Measurements from ENCODE around the gene SRP19.
A peak's percentile ranks its signal among the peaks of the same experiment; 100 is the strongest.
"Not testable (repeated sequence)": the region's sequence is repeated elsewhere in the genome, so short reads cannot be mapped to it uniquely, and the experiment has no call there.

SRP19 gene

DNA sequence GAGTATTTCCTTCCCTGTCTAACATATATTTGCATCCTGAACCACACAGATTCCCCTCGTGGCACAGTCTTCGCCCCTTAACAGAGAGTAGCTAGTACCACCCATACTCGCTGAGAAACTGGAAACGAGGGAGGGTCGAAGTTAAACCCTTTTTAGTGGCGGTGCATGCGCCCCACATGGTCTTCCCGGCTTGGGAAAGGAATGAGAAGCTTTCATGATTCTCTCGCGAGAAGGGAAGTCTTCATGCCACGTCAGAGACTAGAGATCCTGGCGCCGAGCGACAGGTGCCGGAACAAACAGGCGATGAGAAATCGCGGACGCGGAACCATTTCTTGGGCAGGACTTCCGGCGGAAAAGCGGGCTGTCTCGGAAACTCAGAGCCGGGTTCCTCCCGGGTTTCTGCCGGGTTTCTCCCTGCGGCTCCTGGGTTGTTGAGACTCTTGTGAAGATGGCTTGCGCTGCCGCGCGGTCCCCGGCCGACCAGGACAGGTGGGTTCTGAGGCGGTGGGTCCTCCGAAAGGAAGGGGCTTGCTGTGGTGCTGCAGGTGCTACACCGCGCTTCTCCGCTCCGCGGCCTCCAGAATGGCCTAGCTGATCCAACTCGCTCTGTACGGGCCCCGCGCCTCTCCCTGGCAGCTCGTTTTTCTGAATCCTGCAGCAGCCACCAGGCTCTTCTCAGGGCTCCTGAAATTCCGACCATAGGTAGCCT lies at the start of gene SRP19:
SRP19 (plus strand) TSS at position 359 of the 709 bp plus-strand sequence; CDS start at position 449, 90 bp downstream.
- DNase-seq, result peak; percentile 89 to 95 (median 95)

DNA sequence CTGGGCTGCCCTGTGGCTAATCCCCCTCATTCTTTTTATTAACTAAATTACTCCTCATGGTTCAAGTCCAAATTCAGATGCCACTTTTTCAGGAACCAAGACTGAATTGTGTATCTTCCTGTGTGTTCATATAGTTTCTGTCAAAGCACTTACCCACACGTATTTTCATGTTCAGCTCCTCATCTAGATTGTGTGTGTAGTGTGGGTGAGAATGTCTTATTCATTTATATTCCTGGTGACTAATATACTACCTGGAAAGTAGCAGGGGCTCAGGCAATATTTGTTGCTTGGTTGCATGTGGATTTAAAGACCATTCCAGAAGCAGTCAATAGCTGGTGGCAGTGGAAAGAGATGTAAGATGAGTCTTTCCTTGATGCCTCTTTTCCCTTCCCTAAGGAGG lies 48.5 kb upstream of the SRP19 start:
- no peak for DNase-seq

DNA sequence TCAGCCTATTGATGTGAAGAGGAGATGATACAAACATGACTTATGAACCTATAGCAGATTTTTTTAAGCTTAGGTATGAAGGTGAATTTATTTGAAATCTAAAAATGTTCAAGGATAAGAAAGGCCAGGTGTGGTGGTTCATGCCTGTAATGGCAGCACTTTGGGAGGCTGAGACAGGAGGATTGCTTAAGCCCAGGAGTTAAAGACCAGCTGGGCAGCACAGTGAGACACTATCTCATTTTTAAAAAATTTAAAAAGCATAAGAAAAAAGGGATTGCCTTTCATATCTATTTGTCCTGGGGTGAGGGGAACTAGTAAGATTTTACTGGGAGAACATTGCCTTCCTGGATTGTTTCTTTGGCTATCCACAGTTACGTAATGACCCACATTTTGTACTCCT lies 40.8 kb upstream of the SRP19 start:
- DNase-seq, result no peak

DNA sequence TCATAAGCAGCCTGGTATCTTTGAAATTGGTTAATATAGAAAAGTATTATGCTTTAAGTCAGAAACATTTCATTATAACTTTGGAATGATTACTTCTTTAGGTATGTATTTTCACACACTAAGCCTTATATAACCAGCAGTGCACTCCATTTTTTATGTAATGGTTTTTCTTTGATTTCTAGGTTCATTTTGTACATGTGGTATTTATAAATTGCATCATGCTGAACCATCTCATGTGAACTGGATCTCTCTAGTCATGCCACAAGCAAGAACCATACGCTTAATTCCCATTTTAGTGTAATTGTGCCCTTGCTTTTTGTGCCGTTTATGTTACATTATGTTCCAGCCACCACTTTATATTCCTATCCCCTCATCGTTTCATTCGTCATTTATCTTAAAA lies 38.6 kb upstream of the SRP19 start:
- no peak for DNase-seq

DNA sequence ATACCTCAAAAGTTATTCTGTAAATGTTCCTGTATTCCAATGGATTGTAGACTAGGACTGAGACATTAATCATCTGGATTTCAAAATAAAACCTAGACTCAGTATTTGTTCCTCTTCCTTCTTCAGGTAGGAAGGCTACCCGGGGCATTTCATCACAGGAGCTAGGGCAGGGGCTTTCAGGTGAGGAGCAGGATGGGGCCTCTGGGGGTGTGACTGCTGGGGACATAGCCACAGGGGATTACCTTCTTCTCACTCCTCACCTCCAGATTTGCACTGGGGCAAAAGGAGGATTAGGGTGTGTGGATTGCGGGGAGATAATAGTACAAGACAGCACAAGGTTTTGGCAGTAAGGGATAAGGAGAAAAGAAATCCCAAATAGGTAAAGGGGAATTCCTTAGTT lies 37.9 kb upstream of the SRP19 start:
- no peak for DNase-seq

DNA sequence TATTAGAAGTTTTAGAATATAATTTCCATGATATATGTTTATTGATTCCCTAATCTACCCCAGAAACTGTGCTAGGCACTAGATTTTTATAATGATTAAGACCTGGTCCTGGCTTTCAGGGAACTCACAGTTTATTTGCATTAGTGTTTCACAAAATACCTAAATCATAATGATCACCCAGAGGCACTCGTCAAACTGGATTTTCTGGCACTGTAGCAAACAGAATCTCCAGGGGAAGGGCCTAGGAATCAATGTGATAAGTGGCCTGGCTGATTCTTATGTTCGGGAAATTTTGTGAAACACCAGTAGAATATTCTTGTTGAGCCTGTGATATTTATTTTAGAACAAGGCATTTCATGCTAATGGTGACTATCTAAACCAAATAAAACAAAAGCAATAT lies 37.4 kb upstream of the SRP19 start:
- DNase-seq, result peak in 1 of 3 experiments; percentile 30

DNA sequence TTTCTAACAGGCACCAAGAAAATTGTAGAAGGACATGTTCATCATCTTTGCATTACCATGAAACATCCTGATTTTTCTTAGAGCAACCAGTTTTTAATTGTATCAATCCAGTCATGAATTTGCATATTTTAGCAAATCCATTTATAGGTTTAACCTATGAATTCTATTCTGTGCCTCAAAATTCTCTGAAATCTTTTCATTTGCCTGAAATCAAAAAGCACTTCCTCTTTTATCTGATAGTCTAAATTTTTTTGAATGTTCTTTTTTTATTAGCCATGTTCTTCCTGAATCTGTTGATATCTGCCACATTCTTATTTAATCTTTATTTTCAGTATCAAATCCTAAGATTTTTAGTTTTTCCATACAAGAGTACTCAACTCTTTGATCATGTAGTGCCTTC lies 36.9 kb upstream of the SRP19 start:
- no peak for DNase-seq

DNA sequence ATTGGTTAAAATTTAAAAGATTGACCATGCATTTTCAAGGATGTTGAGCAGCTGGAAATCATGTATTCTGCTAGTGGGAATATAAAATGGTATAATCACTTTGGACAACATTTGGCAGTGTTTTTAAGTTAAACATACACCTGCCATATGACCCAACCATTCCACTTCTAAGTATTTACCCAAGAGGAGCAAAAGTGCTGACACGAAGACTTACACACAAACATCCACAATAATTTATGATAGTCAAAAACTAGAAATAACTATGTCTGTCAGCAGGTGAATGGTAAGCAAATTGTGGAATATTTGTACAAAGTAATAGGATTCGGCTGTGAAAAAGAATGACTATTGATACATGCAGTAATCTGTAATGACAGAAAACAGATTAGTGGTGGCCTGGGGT lies 30.7 kb upstream of the SRP19 start:
- peak in 1 of 3 experiments; percentile 3 for DNase-seq

DNA sequence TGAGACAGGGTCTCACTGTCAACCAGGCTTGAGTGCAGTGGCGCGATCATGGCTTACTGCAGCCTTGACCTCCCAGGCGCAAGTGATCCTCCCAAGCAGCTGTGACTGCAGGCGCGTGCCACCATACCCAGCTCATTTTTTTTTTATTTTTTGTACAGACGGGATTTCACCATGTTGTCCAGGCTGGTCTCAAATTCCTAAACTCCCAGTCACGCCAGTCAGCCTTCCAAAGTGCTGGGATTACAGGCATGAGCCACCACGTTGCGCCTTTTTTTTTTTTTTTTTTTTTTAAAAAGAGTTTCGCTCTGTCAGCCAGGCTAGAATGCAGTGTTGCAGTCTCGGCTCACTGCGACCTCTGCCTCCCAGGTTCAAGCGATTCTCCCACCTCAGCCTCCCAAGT lies 27.1 kb upstream of the SRP19 start:
- DNase-seq, result no peak

DNA sequence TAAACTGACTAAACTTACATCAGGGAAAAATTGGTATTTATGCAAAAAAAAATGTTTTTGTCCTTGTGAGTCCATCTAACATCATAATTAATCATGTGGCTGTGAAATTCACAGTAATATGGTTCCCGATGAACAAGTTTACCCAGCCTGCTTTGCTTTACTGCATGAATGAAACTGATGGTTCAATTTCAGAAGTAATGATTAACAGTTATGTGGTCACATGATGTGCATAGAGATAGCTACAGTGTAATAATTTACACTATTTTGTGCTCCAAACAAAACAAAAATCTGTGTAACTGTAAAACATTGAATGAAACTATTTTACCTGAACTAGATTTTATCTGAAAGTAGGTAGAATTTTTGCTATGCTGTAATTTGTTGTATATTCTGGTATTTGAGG lies 16.6 kb upstream of the SRP19 start:
- no peak for DNase-seq

DNA sequence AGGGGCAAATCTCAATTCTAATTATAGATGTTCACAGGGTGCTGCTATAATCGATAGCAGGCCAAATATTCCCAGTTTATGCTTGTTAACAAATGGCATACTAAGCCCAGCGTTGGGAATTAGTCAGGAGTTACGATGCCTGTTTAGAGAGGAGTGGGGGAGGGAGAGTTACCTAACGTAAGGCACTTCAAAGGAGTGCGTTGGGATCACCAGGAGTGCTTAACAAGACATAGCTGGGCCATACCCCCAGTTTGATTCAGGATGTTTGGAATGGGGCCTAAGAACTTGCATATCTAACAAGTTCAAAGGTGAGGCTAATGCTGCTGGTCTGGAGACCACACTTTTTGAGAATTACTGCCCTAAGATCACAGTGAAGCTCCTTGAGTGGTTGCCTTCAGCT lies 14.5 kb upstream of the SRP19 start:
- DNase-seq, result no peak

DNA sequence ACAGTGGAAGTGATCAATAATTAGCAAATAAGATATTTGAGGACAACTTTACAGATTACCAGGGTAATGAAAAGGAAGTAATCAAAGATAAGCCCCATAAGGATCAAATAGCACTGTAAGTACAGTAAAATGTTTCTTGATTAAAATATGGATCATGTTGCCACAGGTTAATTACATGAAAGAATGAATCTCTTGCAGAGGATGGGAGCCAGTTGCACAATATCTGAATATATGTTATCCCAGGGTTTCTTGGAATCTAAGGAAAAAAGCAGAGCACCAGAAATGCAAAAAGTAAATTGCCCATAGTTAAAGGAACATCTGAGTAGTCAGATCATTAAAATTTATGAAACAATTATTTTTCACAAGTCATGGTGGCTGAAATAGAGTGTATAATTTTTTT lies 13.8 kb upstream of the SRP19 start:
- no peak for DNase-seq

DNA sequence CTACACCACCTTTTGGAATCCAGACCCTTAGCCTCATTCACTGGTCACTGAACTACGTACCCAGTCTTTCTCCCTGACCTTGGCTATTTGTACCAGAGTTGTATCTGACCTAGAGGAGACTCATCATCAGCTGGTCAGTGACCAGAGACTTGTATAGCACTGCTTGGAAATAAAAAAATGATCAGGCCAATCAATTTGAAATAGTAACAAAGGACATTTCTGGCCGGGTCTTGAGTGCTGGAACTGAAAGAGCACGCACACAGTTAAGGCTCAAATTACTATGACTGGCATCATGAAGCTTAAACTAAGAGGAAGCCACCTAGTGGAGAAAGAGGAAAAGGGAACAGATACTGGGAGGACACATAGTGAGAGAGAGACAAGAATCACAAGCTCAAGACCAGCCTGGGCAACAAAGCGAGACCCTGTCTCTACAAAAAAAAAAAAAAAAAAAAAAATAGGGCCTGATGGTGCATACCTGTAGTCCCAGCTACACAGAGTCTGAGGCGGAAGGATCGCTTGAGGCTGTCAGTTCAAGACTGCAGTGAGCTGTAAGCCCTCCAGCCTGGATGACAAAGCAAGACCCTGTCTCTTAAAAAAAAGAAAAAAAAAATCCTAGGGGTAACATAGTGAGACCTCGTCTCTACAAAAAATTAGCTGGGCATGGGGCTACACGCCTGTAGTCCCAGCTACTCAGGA lies 12.8 kb upstream of the SRP19 start:
- DNase-seq, result peak; percentile 22 to 68 (median 63)

DNA sequence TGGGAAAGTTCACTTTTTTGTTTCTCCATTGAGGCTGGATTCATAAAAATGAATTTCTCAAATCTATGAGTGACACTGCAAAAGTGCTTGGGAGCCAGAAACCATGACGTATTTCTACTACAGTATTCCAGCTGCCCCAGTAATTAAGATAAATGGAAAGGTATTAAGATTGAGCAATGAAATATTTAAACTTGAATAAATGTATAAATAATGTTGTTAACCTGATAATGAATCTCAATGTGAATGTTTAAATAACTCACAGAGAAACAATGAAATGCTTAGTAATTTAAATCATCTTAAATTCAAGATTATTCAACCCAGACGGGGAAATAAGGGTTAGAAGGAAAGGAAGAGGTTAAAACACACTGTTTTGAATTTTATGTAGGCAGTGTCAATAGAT lies 11.2 kb upstream of the SRP19 start:
- DNase-seq, result no peak

DNA sequence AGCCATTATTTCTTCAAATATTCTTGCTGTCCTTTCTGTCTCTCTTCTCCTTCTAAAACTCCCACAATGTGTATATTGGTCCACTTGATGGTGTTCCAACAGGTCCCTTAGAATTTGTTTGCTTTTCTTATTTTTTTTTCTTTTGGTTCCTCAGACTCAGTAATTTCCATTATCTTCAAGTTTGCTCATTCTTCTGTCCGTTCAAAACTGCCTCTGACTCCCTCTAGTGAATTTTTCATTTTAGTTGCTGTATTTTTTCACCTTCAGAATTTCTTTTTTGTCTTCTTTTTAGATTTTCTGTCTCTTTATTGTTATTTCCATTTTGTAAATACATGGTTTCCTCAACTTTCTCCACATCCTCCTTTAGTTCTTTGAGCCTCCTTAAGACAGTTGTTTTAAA lies 6.4 kb upstream of the SRP19 start:
- DNase-seq, result no peak

DNA sequence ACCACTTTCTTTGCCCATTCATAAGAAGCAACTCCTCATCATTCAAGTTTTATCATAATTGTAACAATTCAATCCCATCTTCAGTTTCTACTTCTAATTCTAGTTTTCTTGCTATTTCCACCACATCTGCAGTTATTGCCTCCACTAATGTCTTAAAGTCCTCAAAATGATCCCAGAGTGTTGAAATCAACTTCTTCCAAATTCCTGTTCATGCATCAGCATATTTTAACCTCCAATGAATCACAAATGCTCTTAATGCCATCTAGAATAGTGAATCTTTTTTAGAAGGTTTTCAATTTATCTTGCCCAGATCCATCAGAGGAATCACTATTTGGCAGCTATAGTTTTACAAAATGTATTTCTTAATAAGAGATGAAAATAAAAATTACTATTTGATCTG lies 3.2 kb upstream of the SRP19 start:
- DNase-seq, result no peak

DNA sequence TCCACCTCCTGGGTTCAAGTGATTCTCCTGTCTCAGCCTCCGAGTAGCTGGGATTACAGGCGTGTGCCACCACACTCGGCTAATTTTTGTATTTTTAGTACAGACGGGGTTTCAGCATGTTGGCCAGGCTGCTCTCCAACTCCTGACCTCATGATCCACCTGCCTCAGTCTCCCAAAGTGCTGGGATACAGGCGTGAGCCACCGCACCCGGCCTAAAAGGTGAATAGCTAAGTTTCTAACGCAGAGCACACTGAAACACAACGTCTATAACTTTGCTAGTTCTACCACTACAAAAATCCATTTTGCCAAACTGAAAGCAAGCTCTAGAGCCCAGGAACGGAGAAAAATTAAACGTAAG lies 537 bp upstream of the SRP19 start:
- not testable (repeated sequence) for DNase-seq

DNA sequence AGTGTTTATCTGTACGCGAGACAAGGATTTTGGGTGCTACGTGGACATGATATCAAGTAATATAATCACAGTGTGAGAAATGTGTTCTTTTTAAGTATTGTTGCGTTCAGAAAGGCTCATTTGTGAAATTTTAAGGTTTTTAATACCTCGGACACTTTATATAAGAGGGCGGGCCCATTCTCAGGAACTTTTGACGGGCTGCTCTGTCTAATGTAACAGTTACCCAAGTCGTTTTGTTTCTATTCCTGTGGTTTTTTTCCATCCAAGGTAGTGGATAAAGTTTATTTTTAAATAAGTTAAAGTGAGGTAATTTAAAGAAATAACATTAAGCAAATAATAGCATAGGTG lies 525 bp downstream of the SRP19 start:
- DNase-seq, result no peak

DNA sequence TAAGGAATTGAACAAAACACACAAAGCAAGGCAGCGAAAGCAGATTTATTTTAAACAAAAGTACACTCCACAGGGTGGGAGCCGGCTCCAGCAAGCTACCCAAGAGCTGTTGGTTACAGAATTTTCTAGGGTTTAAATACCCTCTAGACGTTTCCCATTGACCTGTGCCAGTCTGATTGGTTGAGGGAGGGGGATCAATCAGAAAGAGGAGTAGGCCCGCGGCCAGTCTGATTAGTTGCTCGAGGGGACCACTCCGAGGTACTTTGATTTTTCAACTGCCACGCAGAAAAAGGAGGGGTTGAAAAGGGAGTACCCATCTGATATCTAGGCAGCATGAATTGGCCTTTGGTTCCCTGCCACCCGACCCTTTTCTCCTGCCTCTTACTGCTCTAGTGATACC lies 998 bp downstream of the SRP19 start:
- peak in 2 of 3 experiments; percentile 1 to 27 for DNase-seq

DNA sequence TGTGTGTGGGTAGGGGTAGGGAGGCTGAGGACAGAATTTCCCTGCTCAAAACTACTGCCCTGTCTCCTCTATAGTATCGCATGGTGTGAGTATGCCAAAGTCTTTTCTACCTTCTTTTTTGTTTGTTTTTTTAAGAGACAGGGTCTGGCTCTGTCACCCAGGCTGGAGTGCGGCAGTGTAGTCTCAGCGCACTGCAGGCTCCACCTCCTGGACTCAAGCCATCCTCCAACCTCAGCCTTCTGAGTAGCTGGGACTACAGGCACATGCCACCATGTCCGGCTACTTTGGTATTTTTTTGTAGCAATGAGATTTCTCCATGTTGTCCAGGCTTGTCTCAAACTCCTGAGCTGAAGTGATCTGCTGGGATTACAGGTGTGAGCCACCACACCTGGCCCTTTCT lies 2.5 kb downstream of the SRP19 start:
- DNase-seq, result no peak

DNA sequence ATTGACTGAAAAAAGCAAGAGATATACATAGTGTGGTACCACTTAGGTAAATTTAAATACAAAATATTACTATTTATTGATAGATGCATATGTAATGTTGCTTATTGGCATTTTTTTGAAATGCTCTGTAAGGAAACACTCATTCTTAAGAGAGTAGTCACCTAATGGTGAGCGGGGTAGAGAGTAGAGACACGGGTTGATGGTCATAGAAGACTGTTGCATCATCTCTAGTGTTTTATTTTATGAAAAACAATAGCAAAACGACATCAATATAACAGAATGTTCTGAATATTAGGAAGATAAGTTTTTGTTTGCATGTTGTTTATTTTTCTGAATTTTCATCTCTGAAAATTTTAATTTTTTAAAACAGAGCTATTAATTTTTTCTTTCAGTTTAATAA lies 4.0 kb downstream of the SRP19 start:
- no peak for DNase-seq

DNA sequence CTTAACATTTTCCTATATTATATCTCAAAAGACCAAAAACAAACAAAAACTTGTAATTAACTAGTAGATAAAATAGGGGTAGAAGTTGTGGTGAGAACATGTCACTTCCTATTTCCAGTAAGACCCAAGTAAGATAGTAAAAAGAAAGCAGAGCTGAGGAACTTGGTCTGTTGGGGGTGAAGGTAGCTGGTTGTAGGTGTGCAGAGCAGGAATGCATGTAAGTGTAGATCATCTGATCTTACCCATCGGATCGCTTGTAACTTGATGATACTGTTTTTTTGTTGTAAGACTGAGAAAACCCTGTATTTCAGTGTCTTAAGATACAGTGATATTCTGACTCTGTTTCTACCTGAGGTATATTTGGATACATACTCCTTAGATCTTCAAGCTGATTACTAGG lies 5.7 kb downstream of the SRP19 start:
- no peak for DNase-seq

DNA sequence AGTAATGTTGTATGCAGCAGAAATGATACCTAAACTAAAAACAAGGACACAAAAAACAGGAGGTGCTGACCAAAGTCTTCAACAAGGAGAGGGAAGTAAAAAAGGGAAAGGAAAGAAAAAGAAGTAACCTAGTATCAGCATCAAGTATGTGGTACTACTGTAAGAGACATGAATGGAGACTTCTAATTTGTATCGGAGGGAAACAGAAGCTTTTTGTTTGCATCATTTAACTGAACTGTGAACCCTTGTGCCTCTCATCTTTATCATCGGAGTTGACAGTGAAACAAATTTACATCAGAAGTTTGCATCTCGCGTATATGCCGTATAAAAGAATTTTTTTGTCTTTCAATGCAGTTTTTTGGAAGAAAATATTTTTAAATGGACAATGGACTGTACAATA lies 6.3 kb downstream of the SRP19 start:
- no peak for DNase-seq

DNA sequence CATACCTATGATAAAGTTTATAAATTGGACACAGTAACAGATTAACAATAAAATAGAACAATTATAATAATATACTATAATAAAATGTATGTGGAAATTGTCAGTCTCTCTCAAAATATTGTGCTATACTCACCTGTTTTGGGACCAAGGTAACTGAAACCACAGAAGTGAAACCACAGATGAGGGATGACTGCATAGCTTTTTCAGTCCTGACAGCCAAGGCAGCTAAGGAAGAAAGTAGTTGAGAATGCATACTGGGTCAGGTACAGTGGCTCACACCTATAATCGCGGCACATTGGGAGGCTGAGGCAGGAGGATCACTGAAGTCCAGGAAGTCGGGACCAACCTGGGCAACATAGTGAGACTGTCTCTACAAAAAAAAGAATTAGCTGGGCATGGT lies 8.9 kb downstream of the SRP19 start:
- no peak for DNase-seq

DNA sequence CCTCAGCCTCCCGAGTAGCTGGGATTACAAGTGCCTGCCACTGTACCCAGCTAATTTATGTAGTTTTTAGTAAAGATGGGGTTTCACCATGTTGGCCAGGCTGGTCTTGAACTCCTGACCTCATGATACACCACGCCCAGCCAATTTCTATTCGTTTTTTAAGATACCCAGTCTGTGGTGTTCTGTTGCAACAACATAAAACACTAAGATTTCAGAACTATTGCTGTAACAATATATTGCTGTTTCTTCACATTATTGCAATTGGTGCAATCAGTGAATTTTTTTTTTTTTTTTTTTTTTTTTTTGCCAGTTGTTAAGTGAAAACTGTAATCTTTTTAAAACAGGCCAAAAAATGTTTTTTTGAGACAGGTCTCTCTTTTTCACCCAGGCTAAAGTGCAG lies 9.9 kb downstream of the SRP19 start:
- no peak for DNase-seq

Measured in NCI-H1417 (cell line).